ENCODE data around the gene BBS7.

DNA sequence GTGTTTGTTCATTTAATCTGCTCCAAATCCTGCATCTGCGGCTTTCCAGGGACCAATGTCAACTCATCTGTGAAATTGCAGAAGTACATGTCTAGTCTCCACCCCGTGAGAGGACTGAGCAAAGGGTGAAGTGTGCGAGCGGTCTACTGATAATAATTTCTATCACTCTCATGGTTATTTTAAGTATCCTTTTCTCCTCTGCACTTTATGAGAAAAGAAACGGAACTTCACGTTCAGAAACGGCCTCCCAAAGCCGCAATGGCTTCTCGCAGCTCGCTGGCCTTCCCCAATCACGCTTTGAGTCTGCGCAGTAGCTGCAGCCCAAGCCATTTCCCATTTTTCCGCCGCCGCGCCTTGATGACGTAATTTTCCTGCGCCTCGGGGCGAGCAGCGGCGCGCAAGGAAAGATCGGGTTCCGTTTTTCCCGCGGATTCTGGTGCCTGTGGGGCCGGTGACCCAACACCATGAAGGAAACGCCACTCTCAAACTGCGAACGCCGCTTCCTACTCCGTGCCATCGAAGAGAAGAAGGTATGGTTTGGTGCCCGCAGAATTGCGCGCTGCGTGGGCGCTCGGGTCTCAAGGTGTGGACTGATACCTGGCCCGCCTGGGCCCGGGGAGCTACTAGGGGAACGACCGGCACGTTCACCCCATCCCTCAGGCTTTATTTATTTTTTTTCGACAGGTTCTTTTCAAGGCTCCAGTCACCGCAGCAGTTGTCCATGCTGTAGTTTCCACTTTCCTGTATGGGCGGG lies 69.1 kb downstream of the BBS7 start, which contains the start of gene EXOSC9:
- peak; percentile 97 for TF ChIP-seq SAP130 (CRISPR knock-in tag; IDR thresholded peaks at IDR 0.05; ENCODE audit: low read depth)
- no peak for TF ChIP-seq NR1H2 (CRISPR knock-in tag; IDR thresholded peaks at IDR 0.05; ENCODE audit: borderline replicate concordance, low read depth)
- peak; percentile 86 for TF ChIP-seq KAT7 (CRISPR knock-in tag; IDR thresholded peaks at IDR 0.05; ENCODE audit: borderline replicate concordance)
- TF ChIP-seq EZH2 (conservative IDR thresholded peaks at IDR 0.05; ENCODE audit: low read depth, low read length) = no peak
- TF ChIP-seq, protein P1, sequence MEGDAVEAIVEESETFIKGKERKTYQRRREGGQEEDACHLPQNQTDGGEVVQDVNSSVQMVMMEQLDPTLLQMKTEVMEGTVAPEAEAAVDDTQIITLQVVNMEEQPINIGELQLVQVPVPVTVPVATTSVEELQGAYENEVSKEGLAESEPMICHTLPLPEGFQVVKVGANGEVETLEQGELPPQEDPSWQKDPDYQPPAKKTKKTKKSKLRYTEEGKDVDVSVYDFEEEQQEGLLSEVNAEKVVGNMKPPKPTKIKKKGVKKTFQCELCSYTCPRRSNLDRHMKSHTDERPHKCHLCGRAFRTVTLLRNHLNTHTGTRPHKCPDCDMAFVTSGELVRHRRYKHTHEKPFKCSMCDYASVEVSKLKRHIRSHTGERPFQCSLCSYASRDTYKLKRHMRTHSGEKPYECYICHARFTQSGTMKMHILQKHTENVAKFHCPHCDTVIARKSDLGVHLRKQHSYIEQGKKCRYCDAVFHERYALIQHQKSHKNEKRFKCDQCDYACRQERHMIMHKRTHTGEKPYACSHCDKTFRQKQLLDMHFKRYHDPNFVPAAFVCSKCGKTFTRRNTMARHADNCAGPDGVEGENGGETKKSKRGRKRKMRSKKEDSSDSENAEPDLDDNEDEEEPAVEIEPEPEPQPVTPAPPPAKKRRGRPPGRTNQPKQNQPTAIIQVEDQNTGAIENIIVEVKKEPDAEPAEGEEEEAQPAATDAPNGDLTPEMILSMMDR (CRISPR knock-in tag; IDR thresholded peaks at IDR 0.05) = no peak
- TF ChIP-seq, protein P2, sequence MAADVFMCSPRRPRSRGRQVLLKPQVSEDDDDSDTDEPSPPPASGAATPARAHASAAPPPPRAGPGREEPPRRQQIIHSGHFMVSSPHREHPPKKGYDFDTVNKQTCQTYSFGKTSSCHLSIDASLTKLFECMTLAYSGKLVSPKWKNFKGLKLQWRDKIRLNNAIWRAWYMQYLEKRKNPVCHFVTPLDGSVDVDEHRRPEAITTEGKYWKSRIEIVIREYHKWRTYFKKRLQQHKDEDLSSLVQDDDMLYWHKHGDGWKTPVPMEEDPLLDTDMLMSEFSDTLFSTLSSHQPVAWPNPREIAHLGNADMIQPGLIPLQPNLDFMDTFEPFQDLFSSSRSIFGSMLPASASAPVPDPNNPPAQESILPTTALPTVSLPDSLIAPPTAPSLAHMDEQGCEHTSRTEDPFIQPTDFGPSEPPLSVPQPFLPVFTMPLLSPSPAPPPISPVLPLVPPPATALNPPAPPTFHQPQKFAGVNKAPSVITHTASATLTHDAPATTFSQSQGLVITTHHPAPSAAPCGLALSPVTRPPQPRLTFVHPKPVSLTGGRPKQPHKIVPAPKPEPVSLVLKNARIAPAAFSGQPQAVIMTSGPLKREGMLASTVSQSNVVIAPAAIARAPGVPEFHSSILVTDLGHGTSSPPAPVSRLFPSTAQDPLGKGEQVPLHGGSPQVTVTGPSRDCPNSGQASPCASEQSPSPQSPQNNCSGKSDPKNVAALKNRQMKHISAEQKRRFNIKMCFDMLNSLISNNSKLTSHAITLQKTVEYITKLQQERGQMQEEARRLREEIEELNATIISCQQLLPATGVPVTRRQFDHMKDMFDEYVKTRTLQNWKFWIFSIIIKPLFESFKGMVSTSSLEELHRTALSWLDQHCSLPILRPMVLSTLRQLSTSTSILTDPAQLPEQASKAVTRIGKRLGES (CRISPR knock-in tag; IDR thresholded peaks at IDR 0.05; ENCODE audit: borderline replicate concordance) = no peak; the same call in 1 of the 2 replicates
- TF ChIP-seq, protein P3, sequence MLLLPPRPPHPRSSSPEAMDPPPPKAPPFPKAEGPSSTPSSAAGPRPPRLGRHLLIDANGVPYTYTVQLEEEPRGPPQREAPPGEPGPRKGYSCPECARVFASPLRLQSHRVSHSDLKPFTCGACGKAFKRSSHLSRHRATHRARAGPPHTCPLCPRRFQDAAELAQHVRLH (CRISPR knock-in tag; IDR thresholded peaks at IDR 0.05; ENCODE audit: borderline replicate concordance, low read depth) = peak; percentile 87; the same call in 1 of the 2 replicates
- TF ChIP-seq YEATS4 (CRISPR knock-in tag; IDR thresholded peaks at IDR 0.05; ENCODE audit: borderline replicate concordance) = peak; percentile 90; the same call in 1 of the 2 replicates
- no peak for TF ChIP-seq MAF1 (CRISPR knock-in tag; IDR thresholded peaks at IDR 0.05; ENCODE audit: borderline replicate concordance)
- TF ChIP-seq YY1 (IDR thresholded peaks at IDR 0.05; ENCODE audit: insufficient read depth, insufficient replicate concordance, low read depth, low read length) = peak; percentile 89
- 0 out of 2 replicates have a peak, but pooled peaks have one; percentile 68 for TF ChIP-seq POLR2AphosphoS2 (IDR thresholded peaks at IDR 0.05; ENCODE audit: low read depth, low read length)
- TF ChIP-seq POLR2AphosphoS5 (IDR thresholded peaks at IDR 0.05; ENCODE audit: low read depth, low read length) = peak; percentile 96

Data from HepG2 (cell line).